HEK293 (cell line): ENCODE results near the gene ALKAL2.

Experiments used
- CTCF ChIA-PET: fragments of 350-600 bp; formaldehyde crosslinking; extraction: SDS; loops from one replicate; lab custom pipeline; 2021; ENCODE audit warnings: antibody characterized with exemption; lab: Yijun Ruan, JAX
- POLR2A ChIA-PET: fragments of 300-600 bp; formaldehyde crosslinking; extraction: SDS; loops from one replicate; lab custom pipeline; 2020; ENCODE audit warnings: antibody characterized with exemption, inconsistent platforms; lab: Yijun Ruan, JAX
- H3K27ac ChIP-seq: fragments of 200-500 bp; sonication (Bioruptor generic); 2 replicates; pipeline ENCODE4 v1.5.1; 2014; ENCODE audit warnings: low read depth, low read length, control low read depth, inconsistent platforms; ENCODE audit errors: extremely low read depth
- H3K36me3 ChIP-seq, 2 experiments: fragments of 200-500 bp in 1 of 2; sonication (Bioruptor generic) in 1 of 2; 1 replicate in 1 of 2; 2 replicates in 1 of 2; pipeline ENCODE4 v1.5.1; 2014 to 2017; ENCODE audit warnings: inconsistent platforms in 2 of 2, low read length in 2 of 2; ENCODE audit not compliant: control insufficient read depth in 2 of 2, insufficient read depth in 1 of 2
- H3K4me1 ChIP-seq: fragments of 200-500 bp; sonication (Bioruptor generic); 2 replicates; pipeline ENCODE4 v1.5.1; 2014; ENCODE audit warnings: mild to moderate bottlenecking, low read length, inconsistent platforms; ENCODE audit not compliant: control insufficient read depth, insufficient read depth
- H3K4me3 ChIP-seq: 2 replicates; pipeline ENCODE4 v1.5.1; 2011; ENCODE audit warnings: low read depth, mild to moderate bottlenecking, control low read depth, low read length, moderate library complexity
- H3K9me3 ChIP-seq: fragments of 200-500 bp; sonication (Bioruptor generic); 2 replicates; pipeline ENCODE4 v1.5.1; 2014; ENCODE audit warnings: low read depth, low read length, inconsistent platforms; ENCODE audit not compliant: control insufficient read depth, insufficient read depth
- BCL11B ChIP-seq: fragments of 450-650 bp; formaldehyde crosslinking; IDR thresholded peaks from 2 replicates; pipeline ENCODE4 v1.5.1; 2016; ENCODE audit warnings: low read depth, missing biosample characterization, missing genetic modification characterization
- IKZF3 ChIP-seq: fragments of 450-650 bp; IDR thresholded peaks from 2 replicates; pipeline ENCODE4 v1.5.0; 2018; ENCODE audit warnings: missing biosample characterization, mild to moderate bottlenecking, missing genetic modification characterization, moderate library complexity
- TCF7L2 ChIP-seq: IDR thresholded peaks from 2 replicates; pipeline ENCODE4 v1.6.1; 2011; ENCODE audit warnings: low read depth, mild to moderate bottlenecking, inconsistent platforms, low read length, moderate library complexity, borderline replicate concordance
- ZBTB7A ChIP-seq: fragments of 450-650 bp; formaldehyde crosslinking; IDR thresholded peaks from 2 replicates; pipeline ENCODE4 v1.5.1; 2016; ENCODE audit warnings: low read depth, missing biosample characterization, missing genetic modification characterization
- ZNF112 ChIP-seq: fragments of 450-650 bp; formaldehyde crosslinking; IDR thresholded peaks from 2 replicates; pipeline ENCODE4 v1.5.0; 2017; ENCODE audit warnings: missing biosample characterization, missing genetic modification characterization
- ZNF132 ChIP-seq: fragments of 450-650 bp; formaldehyde crosslinking; IDR thresholded peaks from 2 replicates; pipeline ENCODE4 v1.5.1; 2017; ENCODE audit warnings: missing biosample characterization, missing genetic modification characterization, borderline replicate concordance
- ZNF133 ChIP-seq: fragments of 450-650 bp; formaldehyde crosslinking; IDR thresholded peaks from 2 replicates; pipeline ENCODE4 v1.5.1; 2016; ENCODE audit warnings: missing biosample characterization, missing genetic modification characterization
- ZNF221 ChIP-seq: fragments of 450-650 bp; formaldehyde crosslinking; IDR thresholded peaks from 2 replicates; pipeline ENCODE4 v1.5.1; 2017; ENCODE audit warnings: missing biosample characterization, missing genetic modification characterization, borderline replicate concordance
- ZNF223 ChIP-seq: fragments of 450-650 bp; formaldehyde crosslinking; IDR thresholded peaks from 2 replicates; pipeline ENCODE4 v1.5.1; 2016; ENCODE audit warnings: missing biosample characterization, missing genetic modification characterization
- ZNF248 ChIP-seq: fragments of 450-650 bp; formaldehyde crosslinking; IDR thresholded peaks from 2 replicates; pipeline ENCODE4 v1.5.1; 2017; ENCODE audit warnings: missing biosample characterization, missing genetic modification characterization
- ZNF324 ChIP-seq: fragments of 450-650 bp; formaldehyde crosslinking; IDR thresholded peaks from 2 replicates; pipeline ENCODE4 v1.5.1; 2016; ENCODE audit warnings: missing biosample characterization, missing genetic modification characterization
- ZNF350 ChIP-seq: fragments of 450-650 bp; formaldehyde crosslinking; IDR thresholded peaks from 2 replicates; pipeline ENCODE4 v1.5.0; 2017; ENCODE audit warnings: missing biosample characterization, mild to moderate bottlenecking, missing genetic modification characterization
- ZNF366 ChIP-seq: fragments of 450-650 bp; formaldehyde crosslinking; conservative IDR thresholded peaks from 2 replicates; pipeline ENCODE4 v1.5.1; 2016; ENCODE audit warnings: missing biosample characterization, missing genetic modification characterization
- ZNF391 ChIP-seq: fragments of 450-650 bp; formaldehyde crosslinking; IDR thresholded peaks from 2 replicates; pipeline ENCODE4 v1.5.1; 2016; ENCODE audit warnings: low read depth, missing biosample characterization, missing genetic modification characterization, borderline replicate concordance
- ZNF544 ChIP-seq: fragments of 450-650 bp; formaldehyde crosslinking; IDR thresholded peaks from 2 replicates; pipeline ENCODE4 v1.5.0; 2017; ENCODE audit warnings: missing biosample characterization, missing genetic modification characterization
- ZNF561 ChIP-seq: fragments of 450-650 bp; IDR thresholded peaks from 2 replicates; pipeline ENCODE4 v1.5.1; 2018; ENCODE audit warnings: missing biosample characterization, missing genetic modification characterization, borderline replicate concordance
- ZNF585B ChIP-seq: fragments of 450-650 bp; formaldehyde crosslinking; IDR thresholded peaks from 2 replicates; pipeline ENCODE4 v1.5.1; 2016; ENCODE audit warnings: missing biosample characterization, missing genetic modification characterization
- ZNF600 ChIP-seq: fragments of 450-650 bp; formaldehyde crosslinking; IDR thresholded peaks from 2 replicates; pipeline ENCODE4 v1.5.1; 2016; ENCODE audit warnings: missing biosample characterization, missing genetic modification characterization
- ZNF621 ChIP-seq: fragments of 450-650 bp; formaldehyde crosslinking; IDR thresholded peaks from 2 replicates; pipeline ENCODE4 v1.5.1; 2017; ENCODE audit warnings: missing biosample characterization, missing genetic modification characterization
- ZNF654 ChIP-seq: fragments of 450-650 bp; formaldehyde crosslinking; IDR thresholded peaks from 2 replicates; pipeline ENCODE4 v1.5.1; 2016; ENCODE audit warnings: low read depth, missing biosample characterization, missing genetic modification characterization
- ZNF707 ChIP-seq: fragments of 450-650 bp; formaldehyde crosslinking; IDR thresholded peaks from 2 replicates; pipeline ENCODE4 v1.5.1; 2016; ENCODE audit warnings: missing biosample characterization, missing genetic modification characterization
- ZNF776 ChIP-seq: fragments of 450-650 bp; formaldehyde crosslinking; IDR thresholded peaks from 2 replicates; pipeline ENCODE4 v1.5.0; 2017; ENCODE audit warnings: missing biosample characterization, missing genetic modification characterization, borderline replicate concordance
- ZNF777 ChIP-seq: fragments of 450-650 bp; formaldehyde crosslinking; IDR thresholded peaks from 2 replicates; pipeline ENCODE4 v1.5.1; 2017; ENCODE audit warnings: missing biosample characterization, missing genetic modification characterization, borderline replicate concordance
- ZSCAN18 ChIP-seq: fragments of 450-650 bp; formaldehyde crosslinking; IDR thresholded peaks from 2 replicates; pipeline ENCODE4 v1.5.1; 2016; ENCODE audit warnings: missing biosample characterization, missing genetic modification characterization
- TF ChIP-seq, protein P1 (sequence below): fragments of 450-650 bp; formaldehyde crosslinking; optimal IDR thresholded peaks from 2 replicates; pipeline ENCODE3; 2016; ENCODE audit warnings: missing biosample characterization, mild to moderate bottlenecking, missing genetic modification characterization
- TF ChIP-seq, protein P2 (sequence below): fragments of 450-650 bp; formaldehyde crosslinking; IDR thresholded peaks from 2 replicates; pipeline ENCODE4 v1.5.0; 2017; ENCODE audit warnings: missing biosample characterization, missing genetic modification characterization, borderline replicate concordance

Gene ALKAL2

DNA sequence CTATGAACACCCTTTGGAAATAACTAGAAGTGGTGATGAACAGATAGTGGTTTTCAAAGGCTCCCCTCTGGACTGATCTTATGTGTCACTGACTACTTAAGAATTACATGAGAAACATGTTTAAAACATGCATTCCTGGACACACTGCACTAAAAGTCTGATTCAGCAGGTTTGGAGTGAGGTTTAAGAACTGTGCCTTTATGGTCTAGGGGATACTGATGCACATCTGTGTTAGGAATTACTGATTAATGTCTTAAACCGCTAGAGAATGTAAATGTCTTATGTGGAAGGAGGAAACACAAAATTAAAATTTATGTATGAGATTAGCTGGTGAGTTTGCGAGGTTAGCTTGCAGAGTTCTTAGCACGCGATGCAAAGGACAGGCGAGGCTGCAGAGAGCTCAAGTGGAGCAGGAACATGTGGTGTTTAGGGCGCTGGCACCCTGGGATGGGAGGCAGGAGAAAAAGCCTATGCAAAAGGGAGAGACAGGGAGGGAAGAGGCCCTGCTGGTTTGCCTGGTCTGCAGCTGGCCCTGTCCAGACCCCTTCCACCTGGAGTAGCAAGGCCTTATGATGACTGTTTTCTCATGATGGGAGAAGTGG lies 35.8 kb downstream of the ALKAL2 start:
- Histone ChIP-seq H3K9me3 (no peaks in the 10 kb centered on the region), H3K4me3 (no peak overlapping the region), H3K27ac (no peak overlapping the region), H3K4me1 (no peaks in the 10 kb centered on the region)
- CTCF ChIA-PET, result interaction anchor here (0.5 to 0.6 kb wide), 2 partner anchors 77 to 461 kb away, joined by 3 read pairs; no protein-coding TSS in a partner anchor
- TF ChIP-seq ZNF221, result no peak
- no peak for TF ChIP-seq BCL11B (tag by site-specific recombination)
- TF ChIP-seq IKZF3 (tag by site-specific recombination), result no peak
- no peak for TF ChIP-seq ZBTB7A
- TF ChIP-seq ZNF391, result no peak
- no peak for TF ChIP-seq ZNF132 (tag by site-specific recombination)
- TF ChIP-seq, protein P1, sequence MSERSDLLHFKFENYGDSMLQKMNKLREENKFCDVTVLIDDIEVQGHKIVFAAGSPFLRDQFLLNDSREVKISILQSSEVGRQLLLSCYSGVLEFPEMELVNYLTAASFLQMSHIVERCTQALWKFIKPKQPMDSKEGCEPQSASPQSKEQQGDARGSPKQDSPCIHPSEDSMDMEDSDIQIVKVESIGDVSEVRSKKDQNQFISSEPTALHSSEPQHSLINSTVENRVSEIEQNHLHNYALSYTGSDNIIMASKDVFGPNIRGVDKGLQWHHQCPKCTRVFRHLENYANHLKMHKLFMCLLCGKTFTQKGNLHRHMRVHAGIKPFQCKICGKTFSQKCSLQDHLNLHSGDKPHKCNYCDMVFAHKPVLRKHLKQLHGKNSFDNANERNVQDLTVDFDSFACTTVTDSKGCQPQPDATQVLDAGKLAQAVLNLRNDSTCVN (tag by site-specific recombination), result no peak
- no peak for TF ChIP-seq ZNF248
- TF ChIP-seq ZNF223, result no peak
- TF ChIP-seq, all 188 proteins: peak for 0
- POLR2A ChIA-PET, result no interaction called here
- peaks cover 0 to 5% of the 10 kb centered on the region in 2 experiments; a peak in 1 of 3 replicates for H3K36me3 ChIP-seq

DNA sequence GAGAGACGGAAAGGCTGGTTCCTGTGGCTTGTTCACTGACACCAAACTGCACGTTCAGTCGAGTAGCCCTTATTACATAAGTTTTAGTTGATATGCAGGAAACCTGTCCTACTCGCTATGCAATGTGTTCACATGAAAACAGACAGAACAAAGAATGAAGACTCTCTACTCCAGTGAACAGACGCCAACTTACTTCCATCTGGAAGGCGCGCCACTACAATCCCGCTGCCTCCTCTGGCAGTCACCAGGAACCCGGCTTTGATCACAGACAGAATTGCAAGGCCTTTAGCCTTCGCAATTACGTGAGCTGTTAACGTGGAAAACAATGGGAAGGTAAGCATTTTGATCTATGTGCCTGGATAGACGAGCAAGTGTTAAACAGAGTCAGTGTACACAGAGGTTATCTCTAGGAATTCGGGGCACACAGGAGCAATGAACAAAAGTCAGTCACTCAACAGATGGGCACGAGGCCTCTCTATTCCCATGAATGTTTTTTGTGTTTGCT lies 38.3 kb downstream of the ALKAL2 start:
- Histone ChIP-seq H3K36me3 (peaks cover 0 to 10% of the 10 kb centered on the region in 2 experiments; a peak in 1 of 3 replicates), H3K4me1 (no peaks in the 10 kb centered on the region), H3K9me3 (no peaks in the 10 kb centered on the region), H3K4me3 (no peak overlapping the region), H3K27ac (no peak overlapping the region)
- no peak for TF ChIP-seq ZNF544 (tag by site-specific recombination)
- TF ChIP-seq ZNF133 (tag by site-specific recombination), result no peak
- no peak for TF ChIP-seq ZNF777 (tag by site-specific recombination)
- no peak for TF ChIP-seq ZNF366 (tag by site-specific recombination)
- no peak for TF ChIP-seq ZNF585B (tag by site-specific recombination)
- TF ChIP-seq ZNF324 (tag by site-specific recombination), result no peak
- TF ChIP-seq ZNF707 (tag by site-specific recombination), result no peak
- TF ChIP-seq ZNF112 (tag by site-specific recombination), result no peak
- TF ChIP-seq ZNF600, result no peak
- no peak for TF ChIP-seq ZSCAN18 (tag by site-specific recombination)
- TF ChIP-seq, protein P2, sequence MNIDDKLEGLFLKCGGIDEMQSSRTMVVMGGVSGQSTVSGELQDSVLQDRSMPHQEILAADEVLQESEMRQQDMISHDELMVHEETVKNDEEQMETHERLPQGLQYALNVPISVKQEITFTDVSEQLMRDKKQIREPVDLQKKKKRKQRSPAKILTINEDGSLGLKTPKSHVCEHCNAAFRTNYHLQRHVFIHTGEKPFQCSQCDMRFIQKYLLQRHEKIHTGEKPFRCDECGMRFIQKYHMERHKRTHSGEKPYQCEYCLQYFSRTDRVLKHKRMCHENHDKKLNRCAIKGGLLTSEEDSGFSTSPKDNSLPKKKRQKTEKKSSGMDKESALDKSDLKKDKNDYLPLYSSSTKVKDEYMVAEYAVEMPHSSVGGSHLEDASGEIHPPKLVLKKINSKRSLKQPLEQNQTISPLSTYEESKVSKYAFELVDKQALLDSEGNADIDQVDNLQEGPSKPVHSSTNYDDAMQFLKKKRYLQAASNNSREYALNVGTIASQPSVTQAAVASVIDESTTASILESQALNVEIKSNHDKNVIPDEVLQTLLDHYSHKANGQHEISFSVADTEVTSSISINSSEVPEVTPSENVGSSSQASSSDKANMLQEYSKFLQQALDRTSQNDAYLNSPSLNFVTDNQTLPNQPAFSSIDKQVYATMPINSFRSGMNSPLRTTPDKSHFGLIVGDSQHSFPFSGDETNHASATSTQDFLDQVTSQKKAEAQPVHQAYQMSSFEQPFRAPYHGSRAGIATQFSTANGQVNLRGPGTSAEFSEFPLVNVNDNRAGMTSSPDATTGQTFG, result no peak
- no peak for TF ChIP-seq ZNF776
- TF ChIP-seq TCF7L2, result no peak
- no peak for TF ChIP-seq ZNF561 (tag by site-specific recombination)
- no peak for TF ChIP-seq ZNF350 (tag by site-specific recombination)
- no peak for TF ChIP-seq IKZF3 (tag by site-specific recombination)
- no peak for TF ChIP-seq ZNF654 (tag by site-specific recombination)
- TF ChIP-seq ZNF621 (tag by site-specific recombination), result no peak
- POLR2A ChIA-PET, result no interaction called here
- CTCF ChIA-PET, result interaction anchor here (0.7 kb wide), 1 partner anchor 21 kb away, joined by 3 read pairs; no protein-coding TSS in a partner anchor
